DND-41 (cell line): ENCODE data around the gene TBC1D21.

Experiments used
- ATAC-seq: fragments of 200-7000 bp; cut with Tn5 transposase; 3 replicates; pipeline ENCODE4 v1.9.1; 2021; ENCODE audit warnings: low read depth; ENCODE audit not compliant: insufficient read depth
- DNase-seq: peaks from one replicate; pipeline ENCODE4 v3.0.0-alpha.2; 2020
- H2AFZ ChIP-seq: 2 replicates; pipeline ENCODE4 v1.6.0; 2012; ENCODE audit warnings: low read depth, low read length
- H3K27ac ChIP-seq: 2 replicates; pipeline ENCODE4 v1.5.1; 2012; ENCODE audit warnings: low read length, inconsistent platforms
- H3K27me3 ChIP-seq: fragments of 200-600 bp; sonication (generic); 2 replicates; pipeline ENCODE4 v1.6.0; 2012; ENCODE audit warnings: low read length, mild to moderate bottlenecking, inconsistent platforms; ENCODE audit not compliant: insufficient read depth, poor library complexity
- H3K36me3 ChIP-seq: 2 replicates; pipeline ENCODE4 v1.5.1; 2012; ENCODE audit warnings: low read length, inconsistent platforms; ENCODE audit not compliant: insufficient read depth
- H3K4me1 ChIP-seq: 2 replicates; pipeline ENCODE4 v1.5.1; 2012; ENCODE audit warnings: mild to moderate bottlenecking, low read length; ENCODE audit not compliant: insufficient read depth
- H3K4me2 ChIP-seq: 2 replicates; pipeline ENCODE4 v1.6.0; 2012; ENCODE audit warnings: mild to moderate bottlenecking, moderate library complexity, low read length, inconsistent platforms; ENCODE audit not compliant: insufficient read depth
- H3K4me3 ChIP-seq, 2 experiments: fragments of 200-600 bp in 1 of 2; shearing (Covaris generic) in 1 of 2; 2 replicates each; pipeline ENCODE4 v1.5.1; 2012 to 2016; ENCODE audit warnings: inconsistent platforms in 2 of 2, low read length in 2 of 2, mild to moderate bottlenecking in 2 of 2, low read depth in 1 of 2, moderate library complexity in 1 of 2
- H3K79me2 ChIP-seq: 2 replicates; pipeline ENCODE4 v1.6.0; 2012; ENCODE audit warnings: low read length, inconsistent platforms; ENCODE audit not compliant: insufficient read depth
- H3K9ac ChIP-seq: 2 replicates; pipeline ENCODE4 v1.6.0; 2012; ENCODE audit warnings: low read depth, mild to moderate bottlenecking, inconsistent platforms, low read length, moderate library complexity
- H3K9me3 ChIP-seq: 2 replicates; pipeline ENCODE4 v1.5.1; 2012; ENCODE audit warnings: low read length, moderate library complexity, mild to moderate bottlenecking, inconsistent platforms; ENCODE audit not compliant: insufficient read depth, severe bottlenecking
- H4K20me1 ChIP-seq: 2 replicates; pipeline ENCODE4 v1.6.0; 2012; ENCODE audit warnings: low read length; ENCODE audit not compliant: insufficient read depth
- CTCF ChIP-seq: IDR thresholded peaks from 2 replicates; pipeline ENCODE4 v1.5.1; 2012; ENCODE audit warnings: borderline replicate concordance, low read length, moderate library complexity, mild to moderate bottlenecking; ENCODE audit not compliant: poor library complexity, severe bottlenecking; ENCODE audit errors: extremely low read depth
- EZH2 ChIP-seq: IDR thresholded peaks from 3 replicates; pipeline ENCODE4 v1.6.1; 2012; ENCODE audit warnings: borderline replicate concordance, low read depth, mild to moderate bottlenecking, moderate library complexity, low read length, inconsistent platforms; ENCODE audit not compliant: severe bottlenecking

The TBC1D21 gene

GRCh38 chr15:73873456-73873855, at the start of gene TBC1D21:
TBC1D21 (plus strand) TSS chr15:73873564; CDS start chr15:73873710, 146 bp downstream.
- TF ChIP-seq CTCF (no peak), EZH2 (no peak)
- H3K9me3 ChIP-seq, result no peaks in the 10 kb centered on the region
- no peak within 1 kb of the TSS for H3K4me3 ChIP-seq
- no peak within 1 kb of the TSS for H3K27ac ChIP-seq
- H2AFZ ChIP-seq, result no peak within 1 kb of the TSS
- ATAC-seq, result no peak
- no peaks in the 10 kb centered on the region for H3K36me3 ChIP-seq
- no peak within 1 kb of the TSS for H3K4me2 ChIP-seq
- H3K4me1 ChIP-seq, result no peaks in the 10 kb centered on the region
- H3K79me2 ChIP-seq, result no peaks in the 10 kb centered on the region
- no peaks in the 10 kb centered on the region for H3K27me3 ChIP-seq
- H4K20me1 ChIP-seq, result peaks cover 3% of the 10 kb centered on the region; the same call in 1 of the 2 replicates
- no peak within 1 kb of the TSS for H3K9ac ChIP-seq
- DNase-seq, result no peak

- Histone ChIP-seq H3K4me3 (no peak overlapping the region), H3K4me1 (no peaks in the 10 kb centered on the region), H3K9me3 (no peaks in the 10 kb centered on the region), H3K36me3 (no peaks in the 10 kb centered on the region), H3K4me2 (no peak overlapping the region), H2AFZ (no peak overlapping the region), H3K9ac (no peak overlapping the region), H3K79me2 (no peaks in the 10 kb centered on the region), H3K27ac (no peak overlapping the region), H3K27me3 (no peaks in the 10 kb centered on the region), H4K20me1 (no peaks in the 10 kb centered on the region; the same call in 1 of the 2 replicates)
- ATAC-seq (no peak), DNase-seq (no peak)
- TF ChIP-seq EZH2 (no peak), CTCF (no peak)
Measured at GRCh38 chr15:73826711-73827251, 46.6 kb upstream of the TBC1D21 start.

- H3K4me3 ChIP-seq, result no peak overlapping the region
- TF ChIP-seq CTCF, result no peak
- TF ChIP-seq EZH2, result no peak
Measured at GRCh38 chr15:73829523-73829922, 43.8 kb upstream of the TBC1D21 start.

More at GRCh38 chr15:73829523-73829922, 43.8 kb upstream of the TBC1D21 start:
- H3K9me3 ChIP-seq, result no peaks in the 10 kb centered on the region
- DNase-seq (no peak), ATAC-seq (no peak)
- H3K9ac ChIP-seq, result no peak overlapping the region
- H3K27ac ChIP-seq, result no peak overlapping the region
- no peaks in the 10 kb centered on the region; the same call in 1 of the 2 replicates for H4K20me1 ChIP-seq
- no peaks in the 10 kb centered on the region for H3K4me1 ChIP-seq
- H3K79me2 ChIP-seq, result no peaks in the 10 kb centered on the region
- H3K4me2 ChIP-seq, result no peak overlapping the region
- no peaks in the 10 kb centered on the region for H3K27me3 ChIP-seq
- no peaks in the 10 kb centered on the region for H3K36me3 ChIP-seq
- H2AFZ ChIP-seq, result no peak overlapping the region
